H1 (cell line): ENCODE measurements around the gene GRIN3A. TPM values are rescaled to one million over a fixed set of nuclear protein-coding genes. Genes with fewer than 3 reads are reported as not detected.

Source experiments
- CTCF ChIA-PET: fragments of 300-600 bp; sonication (Branson Sonifier 250); formaldehyde crosslinking; loops from one replicate; lab custom pipeline; 2021; ENCODE audit not compliant: partially characterized antibody; lab: Charles Lee
- POLR2A ChIA-PET: fragments of 300-600 bp; sonication (Branson Sonifier 250); formaldehyde crosslinking; loops from one replicate; lab custom pipeline; 2021; ENCODE audit warnings: inconsistent platforms; ENCODE audit not compliant: partially characterized antibody; lab: Charles Lee
- DNase-seq, 2 experiments: peaks; one replicate each; pipeline versions ENCODE4 v3.0.0 to v3.0.0-alpha.2; 2010 to 2022; ENCODE audit warnings: low spot score in 2 of 2, low read depth in 1 of 2, mixed read lengths in 1 of 2
- FAIRE-seq: peaks from 2 replicates; lab custom pipeline; 2011; peaks lifted over from hg19 to GRCh38; lab: Jason Lieb, UNC
- H2AFZ ChIP-seq: 2 replicates; pipeline ENCODE4 v1.8.1; 2012; ENCODE audit warnings: low read length, inconsistent platforms
- H2AK5ac ChIP-seq: 2 replicates; pipeline ENCODE4 v1.6.1; 2013; ENCODE audit warnings: low read depth, low read length
- H2BK120ac ChIP-seq: replicated peaks from 2 replicates; pipeline ENCODE3; 2013; ENCODE audit warnings: low read depth, low read length, inconsistent platforms
- H2BK12ac ChIP-seq: 2 replicates; pipeline ENCODE4 v1.6.1; 2013; ENCODE audit warnings: low read depth, low read length
- H2BK15ac ChIP-seq: 2 replicates; pipeline ENCODE4 v1.6.1; 2013; ENCODE audit warnings: low read length
- H2BK20ac ChIP-seq: 2 replicates; pipeline ENCODE4 v1.6.1; 2013; ENCODE audit warnings: low read length
- H2BK5ac ChIP-seq: 2 replicates; pipeline ENCODE4 v1.6.1; 2013; ENCODE audit warnings: low read depth, low read length
- H3K14ac ChIP-seq: 2 replicates; pipeline ENCODE4 v1.6.1; 2013; ENCODE audit warnings: inconsistent platforms; ENCODE audit not compliant: insufficient read length
- H3K18ac ChIP-seq: 2 replicates; pipeline ENCODE4 v1.6.1; 2013; ENCODE audit warnings: low read length; ENCODE audit errors: extremely low read depth
- H3K23ac ChIP-seq: 2 replicates; pipeline ENCODE4 v1.6.1; 2013; ENCODE audit warnings: inconsistent platforms; ENCODE audit not compliant: insufficient read length
- H3K23me2 ChIP-seq: 2 replicates; pipeline ENCODE4 v1.6.1; 2013; ENCODE audit warnings: low read depth, low read length
- H3K27ac ChIP-seq: 2 replicates; pipeline ENCODE4 v1.6.1; 2011; ENCODE audit warnings: low read depth, low read length, inconsistent platforms
- H3K27me3 ChIP-seq, 4 experiments: replicated peaks in 1 of 4; 1 replicate in 1 of 4; 2 replicates in 3 of 4; pipeline versions ENCODE4 v1.6.1 to v1.8.1; 2011 to 2013; ENCODE audit warnings: low read length in 3 of 4, mild to moderate bottlenecking in 3 of 4, inconsistent platforms in 2 of 4, mixed read lengths in 2 of 4, moderate library complexity in 1 of 4; ENCODE audit not compliant: control insufficient read depth in 3 of 4, insufficient read depth in 3 of 4; ENCODE audit errors: extremely low read depth in 1 of 4
- H3K36me3 ChIP-seq, 4 experiments: 2 replicates each; pipeline versions ENCODE4 v1.6.1 to v1.8.1; 2011 to 2013; ENCODE audit warnings: mild to moderate bottlenecking in 4 of 4, low read length in 3 of 4, moderate library complexity in 2 of 4, control low read depth in 1 of 4, inconsistent platforms in 1 of 4; ENCODE audit not compliant: insufficient read depth in 4 of 4, control insufficient read depth in 2 of 4
- H3K4ac ChIP-seq: replicated peaks from 2 replicates; pipeline ENCODE3; 2013; ENCODE audit warnings: low read length, low read depth, mixed read lengths, inconsistent platforms; ENCODE audit not compliant: insufficient read length
- H3K4me1 ChIP-seq, 4 experiments: replicated peaks in 1 of 4; 1 replicate in 1 of 4; 2 replicates in 3 of 4; pipeline versions ENCODE4 v1.6.1 to v1.8.1; 2011 to 2013; ENCODE audit warnings: low read length in 3 of 4, inconsistent platforms in 2 of 4, mixed read lengths in 1 of 4; ENCODE audit not compliant: insufficient read depth in 4 of 4, control insufficient read depth in 3 of 4
- H3K4me2 ChIP-seq, 2 experiments: 2 replicates each; pipeline versions ENCODE4 v1.6.1 to v1.8.1; 2011 to 2013; ENCODE audit warnings: low read depth in 2 of 2, low read length in 2 of 2, control low read depth in 1 of 2, inconsistent platforms in 1 of 2, mild to moderate bottlenecking in 1 of 2; ENCODE audit not compliant: insufficient read depth in 1 of 2
- H3K4me3 ChIP-seq, 4 experiments: fragments of 200-600, 300-600 bp in 1 of 4; sonication (generic), shearing (Covaris generic), sonication (Bioruptor Twin) in 1 of 4; 2 replicates each; pipeline versions ENCODE4 v1.5.1 to v1.8.1; 2011 to 2016; ENCODE audit warnings: low read length in 4 of 4, low read depth in 3 of 4, control low read depth in 2 of 4, inconsistent platforms in 2 of 4, mild to moderate bottlenecking in 2 of 4, mixed read lengths in 1 of 4, moderate library complexity in 1 of 4; ENCODE audit not compliant: insufficient read depth in 2 of 4; ENCODE audit errors: extremely low read depth in 1 of 4
- H3K56ac ChIP-seq: replicated peaks from 2 replicates; pipeline ENCODE3; 2013; ENCODE audit warnings: low read depth, mild to moderate bottlenecking, mixed read lengths, low read length, inconsistent platforms; ENCODE audit not compliant: insufficient read length
- H3K79me1 ChIP-seq: 2 replicates; pipeline ENCODE4 v1.6.1; 2013; ENCODE audit warnings: low read depth, low read length, control low read depth
- H3K79me2 ChIP-seq, 2 experiments: 2 replicates each; pipeline versions ENCODE4 v1.6.1 to v1.8.1; 2012 to 2013; ENCODE audit warnings: low read length in 2 of 2, mild to moderate bottlenecking in 2 of 2, inconsistent platforms in 1 of 2; ENCODE audit not compliant: insufficient read depth in 2 of 2, control insufficient read depth in 1 of 2
- H3K9ac ChIP-seq, 4 experiments: replicated peaks in 1 of 4; 1 replicate in 1 of 4; 2 replicates in 3 of 4; pipeline versions ENCODE4 v1.6.1 to v1.8.1; 2011 to 2013; ENCODE audit warnings: low read depth in 3 of 4, low read length in 3 of 4, control low read depth in 2 of 4, mild to moderate bottlenecking in 2 of 4, moderate library complexity in 2 of 4, inconsistent platforms in 1 of 4; ENCODE audit errors: extremely low read depth in 1 of 4
- H3K9me3 ChIP-seq, 2 experiments: 2 replicates each; pipeline versions ENCODE4 v1.6.1 to v1.8.1; 2012 to 2013; ENCODE audit warnings: mild to moderate bottlenecking in 2 of 2, moderate library complexity in 2 of 2, control low read depth in 1 of 2, inconsistent platforms in 1 of 2, low read depth in 1 of 2, low read length in 1 of 2, mixed read lengths in 1 of 2; ENCODE audit not compliant: insufficient read depth in 2 of 2
- H4K20me1 ChIP-seq, 2 experiments: replicated peaks in 1 of 2; 2 replicates each; pipeline versions ENCODE3 to v1.8.1; 2011 to 2013; ENCODE audit warnings: inconsistent platforms in 2 of 2, low read length in 2 of 2, mild to moderate bottlenecking in 1 of 2; ENCODE audit not compliant: insufficient read depth in 2 of 2, control insufficient read depth in 1 of 2
- H4K5ac ChIP-seq: 2 replicates; pipeline ENCODE4 v1.6.1; 2013; ENCODE audit warnings: low read length, low read depth, mixed read lengths, inconsistent platforms; ENCODE audit not compliant: insufficient read length
- H4K8ac ChIP-seq: 2 replicates; pipeline ENCODE4 v1.8.0; 2013; ENCODE audit warnings: mild to moderate bottlenecking, moderate library complexity, low read length, inconsistent platforms; ENCODE audit not compliant: insufficient read depth; ENCODE audit errors: extremely low read depth
- H4K91ac ChIP-seq: replicated peaks from 2 replicates; pipeline ENCODE3; 2013; ENCODE audit warnings: low read length, mixed read lengths, inconsistent platforms; ENCODE audit not compliant: insufficient read length
- BACH1 ChIP-seq: IDR thresholded peaks from 2 replicates; pipeline ENCODE4 v1.6.1; 2012; ENCODE audit warnings: low read length, improper control_type of control experiment
- BRCA1 ChIP-seq: IDR thresholded peaks from 2 replicates; pipeline ENCODE4 v1.6.1; 2012; ENCODE audit warnings: low read depth, low read length, improper control_type of control experiment
- JUN ChIP-seq: IDR thresholded peaks from 2 replicates; pipeline ENCODE4 v1.6.1; 2011; ENCODE audit warnings: low read depth, mild to moderate bottlenecking, improper control_type of control experiment, low read length
- MAX ChIP-seq: IDR thresholded peaks from 2 replicates; pipeline ENCODE4 v1.6.1; 2012; ENCODE audit warnings: inconsistent platforms
- NANOG ChIP-seq: IDR thresholded peaks from 2 replicates; pipeline ENCODE4 v1.6.1; 2011; ENCODE audit warnings: low read length, low read depth, mild to moderate bottlenecking, inconsistent platforms; ENCODE audit not compliant: insufficient read depth, poor library complexity, severe bottlenecking
- SIN3A ChIP-seq, 2 experiments: IDR thresholded peaks in 1 of 2; conservative IDR thresholded peaks in 1 of 2; 2 replicates each; pipeline ENCODE4 v1.6.1; 2011 to 2012; ENCODE audit warnings: low read length in 2 of 2, improper control_type of control experiment in 1 of 2, low read depth in 1 of 2, mild to moderate bottlenecking in 1 of 2
- SIX5 ChIP-seq: IDR thresholded peaks from 2 replicates; pipeline ENCODE4 v1.6.1; 2011; ENCODE audit warnings: mild to moderate bottlenecking, low read depth, low read length
- SRF ChIP-seq: IDR thresholded peaks from 2 replicates; pipeline ENCODE4 v1.6.1; 2011; ENCODE audit warnings: mild to moderate bottlenecking, low read depth, low read length, moderate library complexity
- TAF7 ChIP-seq: optimal IDR thresholded peaks from 2 replicates; pipeline ENCODE3; 2011; ENCODE audit warnings: low read depth, mild to moderate bottlenecking, inconsistent platforms, low read length, moderate library complexity, borderline replicate concordance
- TBP ChIP-seq: IDR thresholded peaks from 2 replicates; pipeline ENCODE4 v1.6.1; 2011; ENCODE audit warnings: low read depth, low read length, improper control_type of control experiment
- TCF12 ChIP-seq: IDR thresholded peaks from 2 replicates; pipeline ENCODE4 v1.6.1; 2011; ENCODE audit warnings: low read depth, mild to moderate bottlenecking, low read length
- WGBS, 2 experiments: shearing (Covaris generic) in 1 of 2; methylation state at CpG; one replicate each; pipeline versions ENCODE4 v1.1.6 to v1.1.7; 2013 to 2015; ENCODE audit warnings: low lambda C conversion rate in 2 of 2, mixed read lengths in 2 of 2, inconsistent platforms in 1 of 2, low coverage in 1 of 2, missing lambda C conversion rate in 1 of 2; ENCODE audit not compliant: insufficient replicate concordance in 2 of 2, insufficient coverage in 1 of 2, insufficient read length in 1 of 2; ENCODE audit errors: extremely low coverage in 1 of 2, missing lambda C conversion rate in 1 of 2; 5-methylcytosine and 5-hydroxymethylcytosine counted together
- polyA plus RNA-seq, 7 experiments: library from polyadenylated mRNA; depleted of rRNA in 3 of 7; stranded (reverse) in 5 of 7; unstranded in 2 of 7; fragments of >200 nt in 5 of 7; fragments of 200-250 nt in 2 of 7; gene quantifications; 1 replicate in 5 of 7; 2 replicates in 1 of 7; 4 replicates in 1 of 7; pipeline versions ENCODE4 v1.2.1 to v1.2.3, GENCODE V29; 2011 to 2013; ENCODE audit warnings: missing spikeins in 2 of 7, mixed read lengths in 2 of 7
- total RNA-seq: library from RNA; stranded (reverse); fragmentation: NEBNext Ultra II Directional; extraction: Animal tissue kit (Norgen Biotek cat#: 25700); gene quantifications from 2 replicates; pipeline ENCODE4 v1.2.1, GENCODE V29; 2021

Gene GRIN3A
- total and polyA plus RNA-seq, 2 of the 8 experiments (the other 6 are each of a cell fraction or from before 2014, with no cell fraction given): 0.04 TPM; not detected in 1

GRCh38 chr9:101567725-101568350, 170.6 kb downstream of the GRIN3A start:
- H3K27ac ChIP-seq: no peak overlapping the region
- H3K23ac ChIP-seq: no peak overlapping the region
- H2BK12ac ChIP-seq: no peak overlapping the region
- H3K4me3 ChIP-seq: no peak overlapping the region
- peaks cover 0 to 14% (median 2%) of the 10 kb centered on the region in 4 experiments; a peak in 3 of 7 replicates for H3K4me1 ChIP-seq
- H3K9me3 ChIP-seq: no peaks in the 10 kb centered on the region
- H3K79me1 ChIP-seq: no peaks in the 10 kb centered on the region
- no peak overlapping the region for H3K18ac ChIP-seq
- 89% methylated on average over 3 of the region's 3 CpGs; no CpG with 5 or more reads in 1 of the 2 experiments for WGBS, 2 experiments
- H3K23me2 ChIP-seq: no peaks in the 10 kb centered on the region
- CTCF ChIA-PET: interaction anchor here (0.7 to 2.4 kb wide), 12 partner anchors 8 to 157 kb away, joined by 3 to 8 read pairs (median 3); no protein-coding TSS in a partner anchor
- H2AK5ac ChIP-seq: no peak overlapping the region
- POLR2A ChIA-PET: interaction anchor here (1.4 kb wide), 1 partner anchor 16 kb away, joined by 3 read pairs; no protein-coding TSS in a partner anchor
- no peak overlapping the region for H3K4ac ChIP-seq
- H4K5ac ChIP-seq: no peak overlapping the region
- H3K27me3 ChIP-seq: no peaks in the 10 kb centered on the region
- H2BK5ac ChIP-seq: no peak overlapping the region
- H3K79me2 ChIP-seq: no peaks in the 10 kb centered on the region
- TF ChIP-seq TBP: no peak
- no peak for TF ChIP-seq SIX5
- TF ChIP-seq TAF7: no peak
- no peak for TF ChIP-seq BRCA1
- no peak for TF ChIP-seq BACH1
- no peak for TF ChIP-seq JUN
- no peak for TF ChIP-seq TCF12
- no peak for TF ChIP-seq SRF
- no peak for TF ChIP-seq NANOG
- no peak for TF ChIP-seq SIN3A (conservative IDR thresholded peaks at IDR 0.05 in 1 of 2, IDR thresholded peaks at IDR 0.05 in 1 of 2; ENCODE audit: low read depth in 1 of 2, low read length in 2 of 2)
- TF ChIP-seq MAX: no peak
- H2BK20ac ChIP-seq: no peak overlapping the region
- no peak overlapping the region for H4K91ac ChIP-seq
- H3K4me2 ChIP-seq: no peak overlapping the region
- no peak overlapping the region for H4K8ac ChIP-seq
- no peak overlapping the region for H2BK15ac ChIP-seq
- peaks cover 0 to 24% (median 12%) of the 10 kb centered on the region in 4 experiments; a peak in 5 of 8 replicates for H3K36me3 ChIP-seq
- no peak for FAIRE-seq
- H2AFZ ChIP-seq: no peak overlapping the region
- no peak overlapping the region for H3K56ac ChIP-seq
- no peak overlapping the region for H3K9ac ChIP-seq
- DNase-seq: no peak
- no peak overlapping the region for H2BK120ac ChIP-seq
- no peak overlapping the region for H3K14ac ChIP-seq
- no peaks in the 10 kb centered on the region for H4K20me1 ChIP-seq
